ENCODE measurements around the gene MANBA. TPM values are rescaled to one million over a fixed set of nuclear protein-coding genes. Genes with fewer than 3 reads are reported as not detected.

MANBA gene
- total and polyA plus RNA-seq, 2 of the 13 experiments (the other 11 are each of a cell fraction or from before 2014, with no cell fraction given), result 11.7 to 33.3 TPM

DNA sequence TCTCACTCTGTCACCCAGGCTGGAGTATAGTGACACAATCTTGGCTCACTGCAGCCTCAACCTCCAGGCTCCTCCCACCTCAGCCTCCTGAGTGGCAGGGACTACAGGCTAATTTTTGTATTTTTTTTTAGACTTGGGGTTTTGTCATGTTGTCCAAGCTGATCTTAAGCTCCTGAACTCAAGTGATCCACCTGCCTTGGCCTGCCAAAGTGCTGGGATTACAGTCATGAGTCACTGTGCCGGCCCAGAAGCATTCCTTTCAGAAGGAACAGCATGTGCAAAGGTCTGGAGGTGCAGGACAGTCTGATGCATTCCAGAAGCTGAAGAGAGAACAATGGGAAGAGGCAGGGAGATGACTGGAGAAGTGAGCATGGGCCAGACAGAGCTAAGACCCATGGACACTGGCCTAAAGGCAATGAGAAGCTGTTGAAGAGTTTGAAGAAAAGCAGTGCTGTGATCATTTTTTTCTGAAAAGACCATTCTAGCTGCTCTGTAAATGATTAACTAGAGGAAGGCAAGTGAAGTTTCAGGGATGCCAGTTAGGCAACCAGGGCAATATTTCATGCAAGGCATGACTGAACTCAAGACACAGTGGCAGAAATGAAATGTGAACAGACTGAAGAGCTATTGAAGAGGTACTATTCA is 43.2 kb downstream of the MANBA start (continued):
- no peak for TF ChIP-seq SIN3A (IDR thresholded peaks at IDR 0.05; ENCODE audit: borderline replicate concordance, low read depth, low read length)
- TF ChIP-seq KLF13 (CRISPR knock-in tag; IDR thresholded peaks at IDR 0.05), result no peak
- no peak for TF ChIP-seq GTF2F1 (IDR thresholded peaks at IDR 0.05; ENCODE audit: low read length)
- no peak for TF ChIP-seq SIX1 (CRISPR knock-in tag; IDR thresholded peaks at IDR 0.05; ENCODE audit: borderline replicate concordance)
- no peak for TF ChIP-seq SOX13 (IDR thresholded peaks at IDR 0.05)
- peak in 1 of 2 experiments; percentile 77; a peak in 2 of 4 replicates for TF ChIP-seq SOX13 (CRISPR knock-in tag; conservative IDR thresholded peaks at IDR 0.05 in 1 of 2, IDR thresholded peaks at IDR 0.05 in 1 of 2)
- TF ChIP-seq SOX5 (CRISPR knock-in tag; IDR thresholded peaks at IDR 0.05; ENCODE audit: borderline replicate concordance), result peak; percentile 44
- no peak for TF ChIP-seq ZBTB7A (CRISPR knock-in tag; IDR thresholded peaks at IDR 0.05)
- no peak for TF ChIP-seq ZNF83 (CRISPR knock-in tag; IDR thresholded peaks at IDR 0.05; ENCODE audit: borderline replicate concordance)
- TF ChIP-seq ISX (CRISPR knock-in tag; conservative IDR thresholded peaks at IDR 0.05), result no peak
- no peak for TF ChIP-seq ZC3H13 (CRISPR knock-in tag; IDR thresholded peaks at IDR 0.05)
- no peak for TF ChIP-seq ZNF7 (CRISPR knock-in tag; IDR thresholded peaks at IDR 0.05)
- TF ChIP-seq ZNF382 (CRISPR knock-in tag; IDR thresholded peaks at IDR 0.05; ENCODE audit: borderline replicate concordance), result no peak
- TF ChIP-seq MZF1 (CRISPR knock-in tag; IDR thresholded peaks at IDR 0.05; ENCODE audit: borderline replicate concordance), result no peak
- peak; percentile 93 for TF ChIP-seq TEAD3 (CRISPR knock-in tag; optimal IDR thresholded peaks at IDR 0.05; ENCODE audit: borderline replicate concordance)
- TF ChIP-seq, protein P1, sequence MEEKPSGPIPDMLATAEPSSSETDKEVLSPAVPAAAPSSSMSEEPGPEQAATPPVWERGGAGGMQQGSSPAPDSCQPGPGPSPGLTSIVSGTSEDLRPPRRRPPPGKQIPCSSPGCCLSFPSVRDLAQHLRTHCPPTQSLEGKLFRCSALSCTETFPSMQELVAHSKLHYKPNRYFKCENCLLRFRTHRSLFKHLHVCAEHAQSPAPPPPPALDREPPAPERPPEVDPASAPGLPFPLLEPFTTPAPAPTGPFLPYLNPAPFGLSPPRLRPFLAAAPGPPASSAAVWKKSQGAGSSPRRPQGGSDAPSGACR (CRISPR knock-in tag; IDR thresholded peaks at IDR 0.05), result no peak
- TF ChIP-seq ZNF788 (CRISPR knock-in tag; IDR thresholded peaks at IDR 0.05; ENCODE audit: borderline replicate concordance), result peak; percentile 60; the same call in 1 of the 2 replicates
- TF ChIP-seq ZSCAN21 (CRISPR knock-in tag; IDR thresholded peaks at IDR 0.05; ENCODE audit: borderline replicate concordance), result no peak
- peak; percentile 70; the same call in 1 of the 2 replicates for TF ChIP-seq PITX1 (CRISPR knock-in tag; IDR thresholded peaks at IDR 0.05)
- no peak for TF ChIP-seq NONO (IDR thresholded peaks at IDR 0.05)
- no peak for TF ChIP-seq NONO (CRISPR knock-in tag; conservative IDR thresholded peaks at IDR 0.05)
- TF ChIP-seq FOSL2 (CRISPR knock-in tag; IDR thresholded peaks at IDR 0.05), result peak; percentile 96
- no peak for TF ChIP-seq MYNN (CRISPR knock-in tag; IDR thresholded peaks at IDR 0.05; ENCODE audit: low read depth)
- TF ChIP-seq, protein P2, sequence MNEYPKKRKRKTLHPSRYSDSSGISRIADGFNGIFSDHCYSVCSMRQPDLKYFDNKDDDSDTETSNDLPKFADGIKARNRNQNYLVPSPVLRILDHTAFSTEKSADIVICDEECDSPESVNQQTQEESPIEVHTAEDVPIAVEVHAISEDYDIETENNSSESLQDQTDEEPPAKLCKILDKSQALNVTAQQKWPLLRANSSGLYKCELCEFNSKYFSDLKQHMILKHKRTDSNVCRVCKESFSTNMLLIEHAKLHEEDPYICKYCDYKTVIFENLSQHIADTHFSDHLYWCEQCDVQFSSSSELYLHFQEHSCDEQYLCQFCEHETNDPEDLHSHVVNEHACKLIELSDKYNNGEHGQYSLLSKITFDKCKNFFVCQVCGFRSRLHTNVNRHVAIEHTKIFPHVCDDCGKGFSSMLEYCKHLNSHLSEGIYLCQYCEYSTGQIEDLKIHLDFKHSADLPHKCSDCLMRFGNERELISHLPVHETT (CRISPR knock-in tag; conservative IDR thresholded peaks at IDR 0.05), result no peak
- no peak for TF ChIP-seq YY1 (IDR thresholded peaks at IDR 0.05; ENCODE audit: insufficient read depth, insufficient replicate concordance, low read depth, low read length)
- TF ChIP-seq, protein P3, sequence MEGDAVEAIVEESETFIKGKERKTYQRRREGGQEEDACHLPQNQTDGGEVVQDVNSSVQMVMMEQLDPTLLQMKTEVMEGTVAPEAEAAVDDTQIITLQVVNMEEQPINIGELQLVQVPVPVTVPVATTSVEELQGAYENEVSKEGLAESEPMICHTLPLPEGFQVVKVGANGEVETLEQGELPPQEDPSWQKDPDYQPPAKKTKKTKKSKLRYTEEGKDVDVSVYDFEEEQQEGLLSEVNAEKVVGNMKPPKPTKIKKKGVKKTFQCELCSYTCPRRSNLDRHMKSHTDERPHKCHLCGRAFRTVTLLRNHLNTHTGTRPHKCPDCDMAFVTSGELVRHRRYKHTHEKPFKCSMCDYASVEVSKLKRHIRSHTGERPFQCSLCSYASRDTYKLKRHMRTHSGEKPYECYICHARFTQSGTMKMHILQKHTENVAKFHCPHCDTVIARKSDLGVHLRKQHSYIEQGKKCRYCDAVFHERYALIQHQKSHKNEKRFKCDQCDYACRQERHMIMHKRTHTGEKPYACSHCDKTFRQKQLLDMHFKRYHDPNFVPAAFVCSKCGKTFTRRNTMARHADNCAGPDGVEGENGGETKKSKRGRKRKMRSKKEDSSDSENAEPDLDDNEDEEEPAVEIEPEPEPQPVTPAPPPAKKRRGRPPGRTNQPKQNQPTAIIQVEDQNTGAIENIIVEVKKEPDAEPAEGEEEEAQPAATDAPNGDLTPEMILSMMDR (CRISPR knock-in tag; IDR thresholded peaks at IDR 0.05), result no peak
- no peak for TF ChIP-seq ZBTB21 (CRISPR knock-in tag; IDR thresholded peaks at IDR 0.05)
- no peak for TF ChIP-seq PAX8 (CRISPR knock-in tag; IDR thresholded peaks at IDR 0.05; ENCODE audit: borderline replicate concordance)
- TF ChIP-seq ZNF12 (CRISPR knock-in tag; IDR thresholded peaks at IDR 0.05), result no peak
- no peak for TF ChIP-seq RARA (CRISPR knock-in tag; IDR thresholded peaks at IDR 0.05)
